Measurements from ENCODE around the gene GTF3C2. TPM values are rescaled to one million over a fixed set of nuclear protein-coding genes. Genes with fewer than 3 reads are reported as not detected.
A peak's percentile ranks its signal among the peaks of the same experiment; 100 is the strongest.
"Not testable (repeated sequence)": the region's sequence is repeated elsewhere in the genome, so short reads cannot be mapped to it uniquely, and the experiment has no call there.

Gene GTF3C2
- total RNA-seq, 4 donors from 2014 or later, result 25.3 to 45.6 (median 40.5) TPM

DNA sequence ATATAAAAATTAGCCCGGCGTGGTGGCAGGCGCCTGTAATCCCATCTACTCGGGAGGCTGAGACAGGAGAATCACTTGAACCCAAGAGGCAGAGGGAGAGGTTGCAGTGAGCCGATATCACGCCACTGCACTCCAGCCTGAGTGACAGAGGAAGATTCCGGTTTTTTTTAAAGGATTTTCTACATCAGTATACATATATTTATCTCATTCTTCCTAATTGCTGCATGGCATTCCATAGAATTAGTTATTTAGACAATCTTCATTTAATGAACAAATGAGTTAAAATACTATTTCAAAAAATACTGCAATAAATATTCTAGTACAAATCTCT is 2.0 kb downstream of the GTF3C2 start:
- Histone ChIP-seq H3K27me3 (no peaks in the 10 kb centered on the region), H3K4me1 (peaks cover 42 to 53% of the 10 kb centered on the region in 2 donors), H3K27ac (peak overlapping the region; percentile 92 to 99 (median 94)), H3K36me3 (no peaks in the 10 kb centered on the region), H3K9me3 (no peaks in the 10 kb centered on the region), H3K4me3 (no peak overlapping the region)
- TF ChIP-seq, protein P1, sequence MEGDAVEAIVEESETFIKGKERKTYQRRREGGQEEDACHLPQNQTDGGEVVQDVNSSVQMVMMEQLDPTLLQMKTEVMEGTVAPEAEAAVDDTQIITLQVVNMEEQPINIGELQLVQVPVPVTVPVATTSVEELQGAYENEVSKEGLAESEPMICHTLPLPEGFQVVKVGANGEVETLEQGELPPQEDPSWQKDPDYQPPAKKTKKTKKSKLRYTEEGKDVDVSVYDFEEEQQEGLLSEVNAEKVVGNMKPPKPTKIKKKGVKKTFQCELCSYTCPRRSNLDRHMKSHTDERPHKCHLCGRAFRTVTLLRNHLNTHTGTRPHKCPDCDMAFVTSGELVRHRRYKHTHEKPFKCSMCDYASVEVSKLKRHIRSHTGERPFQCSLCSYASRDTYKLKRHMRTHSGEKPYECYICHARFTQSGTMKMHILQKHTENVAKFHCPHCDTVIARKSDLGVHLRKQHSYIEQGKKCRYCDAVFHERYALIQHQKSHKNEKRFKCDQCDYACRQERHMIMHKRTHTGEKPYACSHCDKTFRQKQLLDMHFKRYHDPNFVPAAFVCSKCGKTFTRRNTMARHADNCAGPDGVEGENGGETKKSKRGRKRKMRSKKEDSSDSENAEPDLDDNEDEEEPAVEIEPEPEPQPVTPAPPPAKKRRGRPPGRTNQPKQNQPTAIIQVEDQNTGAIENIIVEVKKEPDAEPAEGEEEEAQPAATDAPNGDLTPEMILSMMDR (IDR thresholded peaks at IDR 0.05 in 4 of 5, conservative IDR thresholded peaks at IDR 0.05 in 1 of 5), result no peak
- TF ChIP-seq POLR2A (IDR thresholded peaks at IDR 0.05), result no peak
- ATAC-seq, result no peak
- intact Hi-C loops (cut with DNase I; ENCODE audit: low total_unique reads) (no loop called here), in situ Hi-C loops (cut with MboI; ENCODE audit: low sequenced_read_pairs in 4 of 4) (no loop called here)
- DNase-seq, result no peak

DNA sequence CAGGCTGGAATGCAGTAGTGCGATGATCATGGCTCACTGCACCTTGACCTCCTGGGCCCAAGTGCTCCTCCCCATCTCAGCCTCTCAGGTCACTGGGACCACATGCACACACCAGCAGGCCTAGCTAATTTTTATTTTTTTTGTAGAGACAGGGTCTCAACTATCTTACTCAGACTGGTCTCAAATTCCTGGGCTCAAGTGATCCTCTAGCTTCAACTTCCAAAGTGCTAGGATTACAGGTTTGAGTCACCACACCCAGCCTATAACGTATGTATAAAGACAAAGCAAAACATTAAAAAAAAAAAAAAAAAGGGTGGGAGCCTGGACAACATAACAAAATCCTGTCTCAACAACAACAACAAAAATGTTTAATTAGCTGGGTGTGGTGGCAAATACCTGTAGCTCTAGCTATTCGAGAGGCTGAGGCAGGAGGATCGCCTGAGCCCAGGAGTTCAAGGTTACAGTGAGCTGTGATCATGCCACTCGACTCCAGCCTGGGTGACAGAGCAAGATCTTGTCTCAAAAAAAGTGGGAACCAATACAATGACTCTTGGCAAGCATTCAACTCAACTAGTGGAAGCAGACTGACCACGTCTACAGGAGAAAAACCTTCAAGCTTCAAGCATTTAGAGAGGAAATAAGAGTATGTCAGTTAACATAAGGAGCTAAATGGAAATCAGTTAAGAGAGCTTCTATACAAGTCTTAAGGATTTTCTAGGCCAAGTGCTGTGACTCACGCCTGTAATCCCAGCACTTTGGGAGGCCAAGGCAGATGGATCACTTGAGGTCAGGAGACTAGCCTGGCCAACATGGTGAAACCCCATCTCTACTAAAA is 2.6 kb downstream of the GTF3C2 start:
- DNase-seq (peak; percentile 40 to 80), ATAC-seq (peak in 1 of 2 donors; percentile 29)
- Histone ChIP-seq H3K9me3 (no peaks in the 10 kb centered on the region), H3K4me1 (peaks cover 42 to 53% of the 10 kb centered on the region in 2 donors), H3K36me3 (no peaks in the 10 kb centered on the region), H3K27me3 (no peaks in the 10 kb centered on the region), H3K4me3 (no peak overlapping the region), H3K27ac (peak overlapping the region; percentile 92 to 99 (median 94))
- intact Hi-C loops (cut with DNase I; ENCODE audit: low total_unique reads), result no loop called here
- TF ChIP-seq, protein P1 (IDR thresholded peaks at IDR 0.05 in 4 of 5, conservative IDR thresholded peaks at IDR 0.05 in 1 of 5), result no peak
- TF ChIP-seq POLR2A (IDR thresholded peaks at IDR 0.05), result no peak
- in situ Hi-C loops (cut with MboI; ENCODE audit: low sequenced_read_pairs in 4 of 4), result no loop called here

DNA sequence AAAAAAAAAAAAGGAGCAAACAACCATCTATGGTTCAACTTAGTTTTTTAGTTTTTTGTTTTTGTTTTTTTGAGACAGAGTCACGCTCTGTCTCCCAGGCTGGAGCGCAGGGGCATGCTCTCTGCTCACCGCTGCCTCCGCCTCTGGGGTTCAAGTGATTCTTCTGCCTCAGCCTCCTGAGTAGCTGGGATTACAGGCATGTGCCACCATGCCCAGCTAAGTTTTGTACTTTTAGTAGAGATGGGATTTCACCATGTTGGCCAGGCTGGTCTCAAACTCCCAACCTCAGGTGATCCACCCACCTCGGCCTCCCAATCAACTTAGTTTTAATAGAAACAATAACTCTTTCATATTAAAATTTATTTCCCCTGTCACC is 3.2 kb downstream of the GTF3C2 start:
- H3K4me3 ChIP-seq; DNase-seq; H3K9me3 ChIP-seq; in situ Hi-C loops (cut with MboI; ENCODE audit: low sequenced_read_pairs in 4 of 4); intact Hi-C loops (cut with DNase I; ENCODE audit: low total_unique reads); H3K36me3 ChIP-seq; ATAC-seq; H3K27me3 ChIP-seq: not testable (repeated sequence)
- peaks cover 40 to 53% of the 10 kb centered on the region in 2 donors for H3K4me1 ChIP-seq
- H3K27ac ChIP-seq, result peak overlapping the region; percentile 92 to 99 (median 94)

DNA sequence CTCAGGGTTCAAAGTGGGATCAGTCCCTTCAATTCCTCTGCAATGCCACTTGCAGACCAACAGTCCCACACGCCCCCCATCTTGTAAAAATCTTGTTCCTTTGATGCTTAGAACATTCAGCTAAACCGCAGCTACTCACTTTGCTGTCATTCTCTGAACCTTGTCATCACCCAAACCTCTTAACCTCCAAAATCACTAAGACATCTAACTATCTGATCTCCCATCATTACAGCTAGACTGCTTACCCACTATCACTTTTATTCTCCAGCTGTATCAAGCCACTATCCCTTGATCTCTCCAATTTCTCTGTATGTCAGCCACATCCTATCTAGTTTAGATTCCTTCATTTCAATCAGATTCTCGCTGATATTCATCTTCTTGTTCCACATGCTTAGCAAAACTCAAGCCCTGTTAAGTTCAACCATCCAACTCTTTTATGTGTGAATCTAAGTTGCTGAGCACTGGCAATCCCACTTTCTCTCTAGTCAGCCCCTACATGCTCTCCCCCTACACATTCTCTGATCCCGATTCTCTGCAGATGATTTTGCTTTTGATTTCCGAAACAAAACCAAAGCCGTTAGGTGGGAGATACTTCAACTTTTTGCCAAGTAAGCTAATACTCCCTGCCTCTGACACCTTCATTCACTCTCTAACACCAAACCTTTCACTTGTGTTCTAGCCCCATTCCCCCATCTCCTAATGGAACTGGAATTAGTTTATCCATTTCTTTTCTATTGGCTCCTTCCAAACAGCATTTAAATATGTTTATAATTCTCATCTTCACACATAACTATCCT is 4.6 kb downstream of the GTF3C2 start:
- H3K27ac ChIP-seq, result peak overlapping the region in 1 of 4 donors; percentile 7
- in situ Hi-C loops (cut with MboI; ENCODE audit: low sequenced_read_pairs in 4 of 4), result no loop called here

More for the DNA sequence above, 4.6 kb downstream of the GTF3C2 start:
- Histone ChIP-seq H3K4me1 (peaks cover 29 to 47% of the 10 kb centered on the region in 2 donors), H3K9me3 (no peaks in the 10 kb centered on the region), H3K4me3 (no peak overlapping the region), H3K27me3 (no peaks in the 10 kb centered on the region), H3K36me3 (no peaks in the 10 kb centered on the region)
- TF ChIP-seq POLR2A (IDR thresholded peaks at IDR 0.05), result no peak
- TF ChIP-seq, protein P1 (IDR thresholded peaks at IDR 0.05 in 4 of 5, conservative IDR thresholded peaks at IDR 0.05 in 1 of 5), result no peak
- DNase-seq (no peak), ATAC-seq (no peak)
- intact Hi-C loops (cut with DNase I; ENCODE audit: low total_unique reads), result no loop called here

Measured in gastrocnemius medialis (tissue), 4 donors.